Mucosa of rectum (tissue), 2 donors: ENCODE results near the gene THRAP3.

Source experiments
- H3K27ac ChIP-seq, 2 donors: one replicate each; pipeline ENCODE4 v1.7.0; 2013; ENCODE audit warnings: inconsistent platforms in 2 of 2, low read depth in 2 of 2, low read length in 2 of 2
- H3K27me3 ChIP-seq, 2 donors: one replicate each; pipeline ENCODE4 v1.7.0; 2013; ENCODE audit warnings: low read length in 2 of 2; ENCODE audit not compliant: control insufficient read depth in 2 of 2, insufficient read depth in 2 of 2
- H3K36me3 ChIP-seq, 2 donors: one replicate each; pipeline ENCODE4 v1.7.0; 2013; ENCODE audit warnings: low read length in 2 of 2; ENCODE audit not compliant: control insufficient read depth in 2 of 2, insufficient read depth in 2 of 2
- H3K4me1 ChIP-seq, 2 donors: one replicate each; pipeline ENCODE4 v1.7.0; 2013; ENCODE audit warnings: low read length in 2 of 2, mild to moderate bottlenecking in 1 of 2; ENCODE audit not compliant: control insufficient read depth in 2 of 2, insufficient read depth in 2 of 2
- H3K4me3 ChIP-seq, 2 donors: one replicate each; pipeline ENCODE4 v1.7.0; 2013; ENCODE audit warnings: low read length in 2 of 2
- H3K9ac ChIP-seq, 2 donors: one replicate each; pipeline ENCODE4 v1.7.0; 2013; ENCODE audit warnings: low read length in 2 of 2, low read depth in 1 of 2, mild to moderate bottlenecking in 1 of 2
- H3K9me3 ChIP-seq, 2 donors: one replicate each; pipeline ENCODE4 v1.7.0; 2013; ENCODE audit warnings: low read length in 2 of 2; ENCODE audit not compliant: control insufficient read depth in 2 of 2
- donor health status: healthy.
- donor health status: Normal muscosa, but diverticular disease.

The THRAP3 gene

DNA sequence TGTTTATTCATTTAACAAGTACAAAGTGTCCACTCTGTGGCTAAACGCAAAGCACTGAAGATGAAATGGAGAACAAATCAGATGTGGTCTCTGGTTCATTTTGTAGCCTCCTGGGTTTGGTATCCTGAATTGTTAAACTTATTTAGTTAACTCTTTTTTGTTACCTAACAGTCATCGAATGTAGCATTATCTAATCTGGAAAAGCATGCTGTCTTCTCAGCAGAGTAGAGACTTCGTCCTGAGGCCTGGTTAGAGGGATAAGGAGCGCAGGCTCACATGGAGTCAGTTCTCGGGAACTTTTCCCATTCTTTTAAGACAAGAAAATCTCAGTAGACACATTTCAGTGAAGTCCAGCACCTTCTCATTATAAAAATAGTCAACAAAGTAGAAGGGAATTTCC is 48.8 kb downstream of the THRAP3 start:
- Histone ChIP-seq H3K27me3 (no peaks in the 10 kb centered on the region), H3K27ac (no peak overlapping the region), H3K9ac (no peak overlapping the region), H3K4me1 (peaks cover 4 to 9% of the 10 kb centered on the region in 2 donors), H3K9me3 (no peaks in the 10 kb centered on the region), H3K4me3 (no peak overlapping the region), H3K36me3 (peaks cover 12 to 14% of the 10 kb centered on the region in 2 donors)

DNA sequence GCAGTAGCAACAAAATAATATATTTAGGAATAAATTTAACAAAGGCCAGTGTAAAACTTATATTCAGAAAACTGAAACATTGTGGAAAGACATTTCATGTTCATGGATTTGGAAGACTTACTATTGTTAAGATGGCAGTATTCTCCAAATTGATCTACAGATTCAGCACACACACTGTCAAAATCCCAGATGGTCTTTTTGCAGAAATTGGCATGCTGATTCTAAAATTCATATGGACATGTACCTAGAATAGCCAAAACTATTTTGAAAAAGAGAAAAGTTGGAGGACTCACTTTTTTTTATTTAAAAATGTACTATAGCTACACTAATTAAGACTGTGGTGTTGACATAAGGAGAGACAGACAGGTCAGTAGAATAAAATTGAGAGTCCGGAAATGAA is 50.0 kb downstream of the THRAP3 start:
- H3K9ac ChIP-seq = no peak overlapping the region
- H3K27ac ChIP-seq = no peak overlapping the region
- peaks cover 4 to 9% of the 10 kb centered on the region in 2 donors for H3K4me1 ChIP-seq
- H3K9me3 ChIP-seq = no peaks in the 10 kb centered on the region
- H3K36me3 ChIP-seq = peaks cover 9 to 10% of the 10 kb centered on the region in 2 donors
- no peak overlapping the region for H3K4me3 ChIP-seq
- H3K27me3 ChIP-seq = no peaks in the 10 kb centered on the region

GRCh38 chr1:36276688-36277087 is 52.4 kb downstream of the THRAP3 start:
- no peaks in the 10 kb centered on the region for H3K27me3 ChIP-seq
- peaks cover 6% of the 10 kb centered on the region in 2 donors for H3K36me3 ChIP-seq
- H3K27ac ChIP-seq = no peak overlapping the region
- H3K9me3 ChIP-seq = no peaks in the 10 kb centered on the region
- no peak overlapping the region for H3K4me3 ChIP-seq
- peaks cover 0 to 4% of the 10 kb centered on the region in 2 donors for H3K4me1 ChIP-seq
- no peak overlapping the region for H3K9ac ChIP-seq

DNA sequence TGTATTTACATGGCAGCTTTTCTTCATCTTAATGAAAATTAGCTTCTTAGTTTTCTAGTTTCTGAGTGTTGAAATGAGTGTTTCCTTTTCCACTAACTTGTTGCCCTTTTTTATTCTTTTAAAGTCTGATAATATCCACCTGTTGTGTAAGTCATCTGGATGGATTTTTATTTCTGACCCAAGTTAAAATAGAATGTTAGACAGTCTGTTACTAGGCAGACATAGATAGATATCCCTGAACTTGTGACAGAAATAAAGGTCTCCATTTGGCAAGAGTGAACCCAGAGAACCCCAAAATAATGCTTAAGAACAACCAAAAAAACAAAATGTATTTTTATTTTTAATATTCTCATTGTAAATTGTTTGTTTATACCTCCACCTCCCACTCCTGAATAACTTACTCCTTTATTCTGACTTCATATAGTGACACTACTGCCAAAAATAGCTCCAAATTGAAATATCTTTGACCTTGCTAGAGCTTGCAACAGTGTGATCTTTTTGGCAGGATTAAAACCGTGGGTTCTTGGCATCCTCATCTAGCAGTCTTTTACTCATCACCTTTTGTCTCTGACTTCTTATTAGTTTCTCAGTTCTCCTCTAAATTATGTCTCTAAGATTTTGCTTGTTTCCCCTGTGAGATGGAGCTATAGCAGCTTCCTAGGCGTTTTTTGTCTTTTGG is 55.0 kb downstream of the THRAP3 start:
- H3K4me3 ChIP-seq = no peak overlapping the region
- H3K36me3 ChIP-seq = peaks cover 9 to 11% of the 10 kb centered on the region in 2 donors
- H3K27ac ChIP-seq = no peak overlapping the region
- H3K9me3 ChIP-seq = no peaks in the 10 kb centered on the region
- H3K27me3 ChIP-seq = no peaks in the 10 kb centered on the region
- peaks cover 0 to 4% of the 10 kb centered on the region in 2 donors for H3K4me1 ChIP-seq
- H3K9ac ChIP-seq = no peak overlapping the region

GRCh38 chr1:36279789-36280296 is 55.6 kb downstream of the THRAP3 start:
- no peak overlapping the region for H3K4me3 ChIP-seq
- H3K9me3 ChIP-seq = no peaks in the 10 kb centered on the region
- H3K9ac ChIP-seq = no peak overlapping the region
- no peak overlapping the region for H3K27ac ChIP-seq
- H3K36me3 ChIP-seq = peaks cover 12 to 15% of the 10 kb centered on the region in 2 donors
- no peaks in the 10 kb centered on the region for H3K27me3 ChIP-seq
- peaks cover 0 to 4% of the 10 kb centered on the region in 2 donors for H3K4me1 ChIP-seq

DNA sequence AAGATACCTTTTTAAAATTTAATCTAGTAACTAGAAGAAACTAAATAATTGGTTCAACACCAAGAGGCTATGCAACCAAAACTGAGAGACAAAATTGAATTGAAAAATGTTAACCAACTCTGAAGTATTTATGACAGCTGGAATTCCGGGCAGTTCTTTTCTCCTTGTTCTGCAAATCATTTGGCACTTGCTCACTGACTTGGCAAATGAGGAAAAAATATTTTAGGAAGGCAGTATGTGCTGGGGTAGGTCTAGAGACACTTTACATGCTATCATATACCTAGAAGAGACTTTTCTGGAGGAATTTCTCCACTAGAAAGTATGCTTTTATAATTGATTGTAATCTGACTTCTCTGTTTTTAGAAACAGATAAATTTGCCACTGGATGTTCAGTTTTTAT is 59.8 kb downstream of the THRAP3 start:
- peaks cover 42 to 50% of the 10 kb centered on the region in 2 donors for H3K36me3 ChIP-seq
- H3K9me3 ChIP-seq = no peaks in the 10 kb centered on the region
- H3K27me3 ChIP-seq = no peaks in the 10 kb centered on the region
- H3K27ac ChIP-seq = no peak overlapping the region
- H3K4me3 ChIP-seq = no peak overlapping the region
- H3K9ac ChIP-seq = no peak overlapping the region
- peaks cover 0 to 4% of the 10 kb centered on the region in 2 donors for H3K4me1 ChIP-seq

DNA sequence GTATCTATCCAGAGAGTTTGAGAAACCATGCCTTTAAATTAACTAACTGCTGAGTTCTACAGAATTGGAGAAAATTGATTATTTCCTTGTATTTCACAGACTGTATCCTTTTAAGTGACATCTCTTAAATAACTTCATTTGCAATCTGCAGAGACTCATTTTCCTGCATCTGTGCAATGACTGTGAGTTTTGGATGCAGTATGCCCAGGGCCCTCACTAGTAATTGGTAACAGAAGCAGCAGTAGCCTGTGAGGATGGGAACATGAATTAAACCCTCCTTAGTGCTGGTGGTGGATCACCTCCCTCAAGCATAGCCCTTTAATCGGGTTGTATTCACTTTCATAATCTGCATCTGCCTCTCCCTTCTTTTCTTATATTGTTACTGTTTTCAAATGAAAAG is 60.3 kb downstream of the THRAP3 start:
- H3K4me1 ChIP-seq = peaks cover 0 to 4% of the 10 kb centered on the region in 2 donors
- H3K36me3 ChIP-seq = peaks cover 47 to 54% of the 10 kb centered on the region in 2 donors
- no peak overlapping the region for H3K9ac ChIP-seq
- H3K27me3 ChIP-seq = no peaks in the 10 kb centered on the region
- no peaks in the 10 kb centered on the region for H3K9me3 ChIP-seq
- H3K4me3 ChIP-seq = no peak overlapping the region
- H3K27ac ChIP-seq = no peak overlapping the region

GRCh38 chr1:36285443-36286101 is 61.3 kb downstream of the THRAP3 start:
- H3K27ac ChIP-seq = no peak overlapping the region

DNA sequence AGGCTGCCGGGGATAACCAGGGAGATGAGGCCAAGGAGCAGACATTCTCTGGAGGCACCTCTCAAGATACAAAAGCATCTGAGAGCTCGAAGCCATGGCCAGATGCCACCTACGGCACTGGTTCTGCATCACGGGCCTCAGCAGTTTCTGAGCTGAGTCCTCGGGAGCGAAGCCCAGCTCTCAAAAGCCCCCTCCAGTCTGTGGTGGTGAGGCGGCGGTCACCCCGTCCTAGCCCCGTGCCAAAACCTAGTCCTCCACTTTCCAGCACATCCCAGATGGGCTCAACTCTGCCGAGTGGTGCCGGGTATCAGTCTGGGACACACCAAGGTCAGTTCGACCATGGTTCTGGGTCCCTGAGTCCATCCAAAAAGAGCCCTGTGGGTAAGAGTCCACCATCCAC is 62.6 kb downstream of the THRAP3 start:
- H3K4me1 ChIP-seq = no peaks in the 10 kb centered on the region
- H3K9ac ChIP-seq = no peak overlapping the region
- H3K9me3 ChIP-seq = no peaks in the 10 kb centered on the region
- H3K4me3 ChIP-seq = no peak overlapping the region
- H3K27me3 ChIP-seq = no peaks in the 10 kb centered on the region
- no peak overlapping the region for H3K27ac ChIP-seq
- peaks cover 65 to 74% of the 10 kb centered on the region in 2 donors for H3K36me3 ChIP-seq

More at GRCh38 chr1:36285443-36286101, 61.3 kb downstream of the THRAP3 start:
- Histone ChIP-seq H3K4me1 (no peaks in the 10 kb centered on the region), H3K27me3 (no peaks in the 10 kb centered on the region), H3K36me3 (peaks cover 52 to 62% of the 10 kb centered on the region in 2 donors), H3K9ac (no peak overlapping the region), H3K4me3 (no peak overlapping the region), H3K9me3 (no peaks in the 10 kb centered on the region)

DNA sequence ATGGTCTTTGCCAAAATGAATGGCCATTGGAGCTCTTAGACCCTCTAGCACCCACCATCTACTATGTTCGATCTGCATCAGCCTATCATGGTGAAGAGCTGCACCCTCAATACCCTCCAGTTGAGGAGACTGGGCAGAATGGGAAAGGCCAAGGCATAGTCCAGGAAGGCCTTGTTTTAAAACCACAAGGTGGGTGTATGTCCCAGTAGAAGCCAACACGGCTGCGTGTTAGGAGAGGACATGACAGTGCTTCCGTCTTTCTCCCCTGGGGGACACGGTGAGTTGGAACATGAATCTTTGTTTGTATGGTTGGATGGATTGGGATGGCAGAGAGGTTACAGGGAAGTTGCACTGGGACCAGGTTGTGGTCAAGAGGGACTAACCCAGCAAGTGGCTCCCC is 63.4 kb downstream of the THRAP3 start:
- Histone ChIP-seq H3K36me3 (peaks cover 67 to 78% of the 10 kb centered on the region in 2 donors), H3K9me3 (no peaks in the 10 kb centered on the region), H3K9ac (no peak overlapping the region), H3K27ac (no peak overlapping the region), H3K27me3 (no peaks in the 10 kb centered on the region), H3K4me1 (no peaks in the 10 kb centered on the region), H3K4me3 (no peak overlapping the region)
